Neuronal stem cell (in vitro differentiated cells): ENCODE measurements around the gene CMKLR1.

ENCODE experiments used
- DNase-seq: peaks from one replicate; pipeline ENCODE4 v3.0.0-alpha.2; 2013; ENCODE audit warnings: low spot score
- H2AFZ ChIP-seq: one replicate; pipeline ENCODE4 v1.6.1; 2013; ENCODE audit warnings: mild to moderate bottlenecking, low read length, inconsistent platforms
- H2AK5ac ChIP-seq: 2 replicates; pipeline ENCODE4 v1.6.1; 2013; ENCODE audit warnings: low read depth, mild to moderate bottlenecking, inconsistent platforms, low read length, moderate library complexity, mixed read lengths
- H2BK120ac ChIP-seq: 2 replicates; pipeline ENCODE4 v1.6.1; 2013; ENCODE audit warnings: low read depth, mild to moderate bottlenecking, inconsistent platforms, low read length, moderate library complexity, mixed read lengths
- H2BK12ac ChIP-seq: one replicate; pipeline ENCODE4 v1.6.1; 2013; ENCODE audit warnings: low read length, inconsistent platforms
- H2BK15ac ChIP-seq: 2 replicates; pipeline ENCODE4 v1.6.1; 2013; ENCODE audit warnings: mild to moderate bottlenecking, low read length, inconsistent platforms, mixed read lengths
- H2BK5ac ChIP-seq: one replicate; pipeline ENCODE4 v1.6.1; 2013; ENCODE audit warnings: inconsistent platforms, mild to moderate bottlenecking, low read length, moderate library complexity
- H3K14ac ChIP-seq: one replicate; pipeline ENCODE4 v1.6.1; 2013; ENCODE audit warnings: low read length, inconsistent platforms
- H3K18ac ChIP-seq: 2 replicates; pipeline ENCODE4 v1.6.1; 2013; ENCODE audit warnings: low read length, inconsistent platforms
- H3K23ac ChIP-seq: 2 replicates; pipeline ENCODE4 v1.6.1; 2013; ENCODE audit warnings: low read depth, mild to moderate bottlenecking, mixed read lengths, low read length, inconsistent platforms; ENCODE audit not compliant: poor library complexity
- H3K27ac ChIP-seq: replicated peaks from 3 replicates; pipeline ENCODE4 v1.5.1; 2013; ENCODE audit warnings: low read length, inconsistent platforms
- H3K27me3 ChIP-seq, 3 experiments: 2 replicates each; pipeline ENCODE4 v1.6.1; 2013; ENCODE audit warnings: low read length in 3 of 3, mild to moderate bottlenecking in 2 of 3, inconsistent platforms in 1 of 3, low read depth in 1 of 3, mixed read lengths in 1 of 3, moderate library complexity in 1 of 3; ENCODE audit not compliant: control insufficient read depth in 3 of 3, insufficient read depth in 3 of 3
- H3K36me3 ChIP-seq, 2 donors: replicated peaks in 1 of 2; 2 replicates each; pipeline ENCODE4 v1.6.1; 2013; ENCODE audit warnings: low read length in 2 of 2; ENCODE audit not compliant: control insufficient read depth in 2 of 2, insufficient read depth in 2 of 2
- H3K4ac ChIP-seq: 2 replicates; pipeline ENCODE4 v1.6.1; 2013; ENCODE audit warnings: inconsistent platforms, mild to moderate bottlenecking, low read length, moderate library complexity
- H3K4me1 ChIP-seq, 2 donors: 1 replicate in 1 of 2; 2 replicates in 1 of 2; pipeline ENCODE4 v1.6.1; 2013; ENCODE audit warnings: low read length in 2 of 2, low read depth in 1 of 2; ENCODE audit not compliant: control insufficient read depth in 2 of 2, insufficient read depth in 1 of 2
- H3K4me2 ChIP-seq: one replicate; pipeline ENCODE4 v1.6.1; 2013; ENCODE audit warnings: mild to moderate bottlenecking, low read length, inconsistent platforms; ENCODE audit not compliant: insufficient read depth, poor library complexity, severe bottlenecking
- H3K4me3 ChIP-seq, 2 donors: 2 replicates each; pipeline ENCODE4 v1.5.1; 2013; ENCODE audit warnings: low read length in 2 of 2, mild to moderate bottlenecking in 2 of 2, inconsistent platforms in 1 of 2, moderate library complexity in 1 of 2
- H3K79me1 ChIP-seq: one replicate; pipeline ENCODE4 v1.6.1; 2013; ENCODE audit warnings: low read depth, mild to moderate bottlenecking, inconsistent platforms, low read length, moderate library complexity
- H3K9ac ChIP-seq: one replicate; pipeline ENCODE4 v1.6.1; 2013; ENCODE audit warnings: mild to moderate bottlenecking, low read depth, low read length, inconsistent platforms; ENCODE audit not compliant: poor library complexity
- H3K9me3 ChIP-seq, 2 donors: replicated peaks in 1 of 2; 2 replicates each; pipeline versions ENCODE3 to v1.6.1; 2013; ENCODE audit warnings: low read length in 2 of 2, mild to moderate bottlenecking in 2 of 2, inconsistent platforms in 1 of 2, low read depth in 1 of 2, mixed read lengths in 1 of 2, moderate library complexity in 1 of 2; ENCODE audit not compliant: control insufficient read depth in 2 of 2, insufficient read depth in 1 of 2
- H4K8ac ChIP-seq: one replicate; pipeline ENCODE4 v1.6.1; 2013; ENCODE audit warnings: low read depth, mild to moderate bottlenecking, inconsistent platforms, low read length, moderate library complexity
- H4K91ac ChIP-seq: one replicate; pipeline ENCODE4 v1.6.1; 2013; ENCODE audit warnings: low read length, low read depth, mild to moderate bottlenecking, inconsistent platforms; ENCODE audit not compliant: poor library complexity
- WGBS, 2 donors: extraction: QIAGEN DNeasy Blood & Tissue Kit; methylation state at CpG; one replicate each; pipeline ENCODE4 v1.1.7; 2013; ENCODE audit warnings: missing lambda C conversion rate in 2 of 2, mixed read lengths in 1 of 2; ENCODE audit not compliant: insufficient read length in 2 of 2, insufficient replicate concordance in 1 of 2; ENCODE audit errors: extremely low coverage in 2 of 2; 5-methylcytosine and 5-hydroxymethylcytosine counted together

The CMKLR1 gene

GRCh38 chr12:108368089-108368488 is 29.0 kb upstream of the CMKLR1 start:
- no CpG with 5 or more reads among the region's 2 CpGs for WGBS, 2 donors

DNA sequence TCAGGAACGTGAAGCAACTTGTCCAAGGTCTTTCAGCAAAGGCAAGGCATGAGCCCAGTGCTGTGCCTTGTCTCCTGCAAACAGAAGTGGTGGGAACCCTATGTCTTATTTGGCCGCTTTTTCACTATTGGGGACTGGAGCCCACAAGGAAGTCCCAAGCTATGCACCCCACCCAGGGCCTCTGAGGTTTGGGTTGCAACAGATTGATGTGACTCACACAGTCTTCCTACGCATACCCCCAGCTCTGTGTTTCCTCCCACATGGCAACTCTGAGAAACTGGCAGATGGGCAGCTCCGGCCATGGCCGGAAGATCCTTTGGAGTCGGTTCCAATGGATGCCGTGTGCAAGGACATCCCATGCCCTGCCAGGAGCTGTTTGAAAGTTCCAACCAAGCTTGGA is 28.3 kb upstream of the CMKLR1 start:
- Histone ChIP-seq H3K27me3 (peaks cover 0 to 3% (median 0%) of the 10 kb centered on the region in 3 experiments), H2AK5ac (no peak overlapping the region), H2BK120ac (no peak overlapping the region), H3K23ac (no peak overlapping the region), H3K14ac (no peak overlapping the region), H4K8ac (no peak overlapping the region), H3K36me3 (no peaks in the 10 kb centered on the region), H3K4me3 (no peak overlapping the region), H2BK15ac (no peak overlapping the region), H3K9me3 (peaks cover 0 to 2% of the 10 kb centered on the region in 2 donors), H2BK12ac (no peak overlapping the region), H3K4me2 (no peak overlapping the region), H4K91ac (no peak overlapping the region), H3K9ac (no peak overlapping the region), H3K18ac (no peak overlapping the region), H3K79me1 (peaks cover 2% of the 10 kb centered on the region), H3K4ac (no peak overlapping the region), H2BK5ac (no peak overlapping the region), H3K27ac (no peak overlapping the region), H3K4me1 (no peaks in the 10 kb centered on the region), H2AFZ (no peak overlapping the region)
- no peak for DNase-seq
- WGBS, 2 donors: no CpG with 5 or more reads among the region's 7 CpGs

More at GRCh38 chr12:108368089-108368488, 29.0 kb upstream of the CMKLR1 start:
- no peak overlapping the region for H2AK5ac ChIP-seq
- H2BK120ac ChIP-seq: no peak overlapping the region
- H4K91ac ChIP-seq: no peak overlapping the region
- H3K18ac ChIP-seq: no peak overlapping the region
- no peak overlapping the region for H2BK12ac ChIP-seq
- no peak overlapping the region for H3K23ac ChIP-seq
- no peak overlapping the region for H2BK5ac ChIP-seq
- H2BK15ac ChIP-seq: no peak overlapping the region
- no peak overlapping the region for H3K27ac ChIP-seq
- no peaks in the 10 kb centered on the region for H3K36me3 ChIP-seq
- H3K14ac ChIP-seq: no peak overlapping the region
- H3K9me3 ChIP-seq: peaks cover 0 to 2% of the 10 kb centered on the region in 2 donors
- H3K4ac ChIP-seq: no peak overlapping the region
- H2AFZ ChIP-seq: no peak overlapping the region
- H3K79me1 ChIP-seq: peaks cover 2% of the 10 kb centered on the region
- no peak overlapping the region for H3K9ac ChIP-seq
- H3K27me3 ChIP-seq: peaks cover 0 to 3% (median 0%) of the 10 kb centered on the region in 3 experiments
- no peak overlapping the region for H3K4me2 ChIP-seq
- DNase-seq: no peak
- H4K8ac ChIP-seq: no peak overlapping the region
- H3K4me3 ChIP-seq: no peak overlapping the region
- H3K4me1 ChIP-seq: no peaks in the 10 kb centered on the region

GRCh38 chr12:108365324-108365723 is 26.2 kb upstream of the CMKLR1 start:
- Histone ChIP-seq H3K18ac (no peak overlapping the region), H3K36me3 (no peaks in the 10 kb centered on the region), H3K4me3 (no peak overlapping the region), H3K4me2 (no peak overlapping the region), H3K14ac (no peak overlapping the region), H2BK12ac (no peak overlapping the region), H3K27ac (no peak overlapping the region), H2AFZ (no peak overlapping the region), H2BK120ac (no peak overlapping the region), H2BK5ac (no peak overlapping the region), H3K9me3 (peaks cover 0 to 2% of the 10 kb centered on the region in 2 donors), H3K23ac (no peak overlapping the region), H3K79me1 (peaks cover 2% of the 10 kb centered on the region), H4K8ac (no peak overlapping the region), H3K9ac (no peak overlapping the region), H3K27me3 (peaks cover 0 to 3% (median 0%) of the 10 kb centered on the region in 3 experiments), H4K91ac (no peak overlapping the region), H3K4me1 (no peaks in the 10 kb centered on the region), H2BK15ac (no peak overlapping the region), H2AK5ac (no peak overlapping the region), H3K4ac (no peak overlapping the region)
- DNase-seq: no peak

GRCh38 chr12:108364879-108365278 is 25.8 kb upstream of the CMKLR1 start:
- Histone ChIP-seq H3K79me1 (peaks cover 2% of the 10 kb centered on the region), H4K91ac (no peak overlapping the region), H3K9ac (no peak overlapping the region), H2BK5ac (no peak overlapping the region), H3K36me3 (no peaks in the 10 kb centered on the region), H3K9me3 (peaks cover 0 to 2% of the 10 kb centered on the region in 2 donors), H3K27ac (no peak overlapping the region), H2BK120ac (no peak overlapping the region), H4K8ac (no peak overlapping the region), H3K4me2 (no peak overlapping the region), H3K4ac (no peak overlapping the region), H3K4me3 (no peak overlapping the region), H3K27me3 (peaks cover 0 to 3% (median 0%) of the 10 kb centered on the region in 3 experiments), H3K18ac (no peak overlapping the region), H3K4me1 (no peaks in the 10 kb centered on the region), H3K23ac (no peak overlapping the region), H3K14ac (no peak overlapping the region), H2AK5ac (no peak overlapping the region), H2AFZ (no peak overlapping the region), H2BK15ac (no peak overlapping the region), H2BK12ac (no peak overlapping the region)
- no CpG with 5 or more reads among the region's 3 CpGs for WGBS, 2 donors
- DNase-seq: no peak
